GM18873 (cell line): ENCODE results near the gene PRAMEF18.
"Not testable (repeated sequence)": the region's sequence is repeated elsewhere in the genome, so short reads cannot be mapped to it uniquely, and the experiment has no call there.

Source experiments
- ATAC-seq: cut with Tn5 transposase; IDR thresholded peaks from one replicate; pipeline ENCODE4 v1.9.1; 2021; ENCODE audit warnings: mild to moderate bottlenecking, moderate library complexity, moderate number of reproducible peaks; ENCODE audit not compliant: unreplicated experiment, low FRiP score

Gene PRAMEF18

DNA sequence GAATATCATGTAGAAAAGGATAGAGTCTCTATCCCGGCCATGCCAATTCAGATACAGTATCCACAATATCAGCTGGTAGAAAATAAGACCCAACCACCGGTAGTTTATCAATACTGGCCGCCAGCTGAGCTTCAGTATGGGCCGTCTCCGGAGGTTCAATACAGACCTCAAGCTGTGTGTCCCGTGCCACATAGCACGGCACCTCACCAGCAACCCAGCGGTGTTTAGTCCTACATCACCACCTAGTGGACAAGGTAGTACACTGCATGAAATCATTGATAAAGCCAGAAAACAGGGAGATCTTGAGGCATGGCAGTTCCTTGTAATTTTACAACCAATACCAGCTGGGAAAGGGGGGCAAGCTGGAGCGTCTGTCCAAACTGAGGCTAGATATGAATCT, 17.2 kb downstream of the PRAMEF18 start:
- not testable (repeated sequence) for ATAC-seq

DNA sequence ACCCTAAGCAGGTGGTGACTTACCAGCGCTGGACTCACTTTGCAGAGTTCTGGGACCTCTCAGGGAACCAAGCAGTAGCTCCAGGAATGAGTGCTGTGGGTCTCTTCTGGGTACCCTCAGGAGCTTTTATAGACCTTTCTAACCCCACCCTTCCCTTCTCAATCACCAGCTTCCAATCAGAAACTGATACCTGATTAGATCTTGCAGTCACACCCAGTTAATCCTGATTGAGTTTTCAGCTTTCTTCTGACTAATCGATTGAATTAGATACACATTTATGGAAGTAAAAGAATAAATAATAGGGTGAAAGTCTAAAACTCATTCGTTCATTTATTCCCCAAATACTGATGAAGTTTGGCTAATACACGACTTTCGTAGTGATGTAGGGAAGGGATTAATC, 24.6 kb downstream of the PRAMEF18 start, which contains the start of gene PRAMEF13:
TSS of gene PRAMEF13 (minus strand) at position 101 of the 400 bp plus-strand sequence. CDS start 1,820 bp downstream, outside the sequence.
- ATAC-seq: not testable (repeated sequence)
